Sigmoid colon (tissue), 7 donors: Measurements from ENCODE around the gene WDR62. TPM values are rescaled to one million over a fixed set of nuclear protein-coding genes. Genes with fewer than 3 reads are reported as not detected.

Experiments used
- DNase-seq: peaks from one replicate; pipeline ENCODE4 v3.0.0-alpha.2; 2019
- H3K27ac ChIP-seq, 4 donors: fragments of 200-600 bp; sonication (generic); one replicate each; pipeline ENCODE4 v1.5.1; 2016 to 2019; ENCODE audit warnings: mild to moderate bottlenecking in 1 of 4
- H3K27me3 ChIP-seq, 3 donors: fragments of 200-600 bp; sonication (generic); one replicate each; pipeline ENCODE4 v1.5.1; 2019; ENCODE audit warnings: mild to moderate bottlenecking in 1 of 3
- H3K36me3 ChIP-seq, 4 donors: fragments of 200-600 bp; sonication (generic); one replicate each; pipeline ENCODE4 v1.5.1; 2016 to 2019
- H3K4me1 ChIP-seq, 4 donors: fragments of 200-600 bp; sonication (generic); one replicate each; pipeline ENCODE4 v1.5.1; 2017 to 2019
- H3K4me3 ChIP-seq, 4 donors: fragments of 200-600 bp; sonication (generic); one replicate each; pipeline ENCODE4 v1.5.1; 2017 to 2019; ENCODE audit warnings: mild to moderate bottlenecking in 2 of 4, moderate library complexity in 1 of 4
- H3K9me3 ChIP-seq, 4 donors: fragments of 200-600 bp in 3 of 4; sonication (generic) in 3 of 4; one replicate each; pipeline versions ENCODE4 v1.5.1 to v1.6.1; 2013 to 2019
- EP300 ChIP-seq, 4 donors: sonication (generic); formaldehyde crosslinking; IDR thresholded peaks; one replicate each; pipeline ENCODE4 v1.6.1; 2017; ENCODE audit warnings: antibody characterized with exemption in 4 of 4
- POLR2A ChIP-seq, 2 donors: fragments of 450-650 bp; IDR thresholded peaks; one replicate each; pipeline ENCODE4 v1.6.1; 2016; ENCODE audit warnings: antibody characterized with exemption in 2 of 2, mild to moderate bottlenecking in 2 of 2, moderate library complexity in 2 of 2
- POLR2AphosphoS5 ChIP-seq, 4 donors: sonication (generic); formaldehyde crosslinking; IDR thresholded peaks; one replicate each; pipeline ENCODE4 v1.6.1; 2017; ENCODE audit warnings: antibody characterized with exemption in 4 of 4
- WGBS, 2 donors: extraction: QIAGEN DNeasy Blood & Tissue Kit; methylation state at CpG; one replicate each; pipeline ENCODE4 v1.1.7; 2013; 5-methylcytosine and 5-hydroxymethylcytosine counted together
- intact Hi-C: fragments of 100-400 bp; cut with DNase I; formaldehyde crosslinking; loops from one replicate; pipeline ENCODE4 v1.15.1; 2023
- polyA plus RNA-seq, 3 donors: library from polyadenylated mRNA; stranded (reverse); fragments of 200-250 nt; gene quantifications; one replicate each; pipeline ENCODE4 v1.2.3, GENCODE V29; 2013
- total RNA-seq, 4 donors: library from RNA; depleted of rRNA; stranded (reverse); fragments of >200 nt; gene quantifications; one replicate each; pipeline ENCODE4 v1.1.0, GENCODE V29; 2016
- TF ChIP-seq, protein P1 (sequence below), 4 experiments: fragments of 450-650 bp in 3 of 4; fragments of 200-600 bp in 1 of 4; IDR thresholded peaks; one replicate each; pipeline ENCODE4 v1.5.1; 2016 to 2019; ENCODE audit warnings: antibody characterized with exemption in 4 of 4, mild to moderate bottlenecking in 3 of 4, moderate library complexity in 2 of 4
- donor health status: healthy with polysubstance abuse.
- donor health status: Bipolar disorder and iron deficiency.
- donor health status: healthy.

Gene WDR62
- total and polyA plus RNA-seq, 7 donors = under 0.01 to 6.8 (median 0.36) TPM

DNA sequence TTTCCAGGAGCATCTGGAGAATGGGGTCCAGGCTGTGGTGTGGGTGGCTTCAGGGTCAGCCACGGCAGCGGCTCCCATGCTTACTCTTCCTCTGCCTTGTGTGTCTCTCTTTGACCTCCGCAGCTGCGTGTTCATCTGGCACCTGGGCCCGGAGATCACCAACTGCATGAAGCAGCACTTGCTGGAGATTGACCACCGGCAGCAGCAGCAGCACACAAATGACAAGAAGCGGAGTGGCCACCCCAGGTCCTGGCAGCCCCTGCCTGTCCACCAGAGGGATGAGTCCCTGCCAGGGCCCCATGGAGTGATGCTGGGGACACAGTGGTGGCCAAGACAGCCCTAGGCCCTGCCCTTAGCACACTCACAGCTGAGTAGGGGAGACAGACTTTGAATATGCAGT lies 37.9 kb downstream of the WDR62 start:
- H3K27me3 ChIP-seq = no peaks in the 10 kb centered on the region
- no peak overlapping the region for H3K4me3 ChIP-seq
- no peak overlapping the region for H3K27ac ChIP-seq
- DNase-seq = no peak
- TF ChIP-seq POLR2AphosphoS5 (IDR thresholded peaks at IDR 0.05) = no peak
- 96 to 97% methylated on average over 7 of the region's 7 CpGs for WGBS, 2 donors
- no peaks in the 10 kb centered on the region for H3K9me3 ChIP-seq
- no peaks in the 10 kb centered on the region for H3K4me1 ChIP-seq
- intact Hi-C loops = no loop called here
- no peaks in the 10 kb centered on the region for H3K36me3 ChIP-seq

DNA sequence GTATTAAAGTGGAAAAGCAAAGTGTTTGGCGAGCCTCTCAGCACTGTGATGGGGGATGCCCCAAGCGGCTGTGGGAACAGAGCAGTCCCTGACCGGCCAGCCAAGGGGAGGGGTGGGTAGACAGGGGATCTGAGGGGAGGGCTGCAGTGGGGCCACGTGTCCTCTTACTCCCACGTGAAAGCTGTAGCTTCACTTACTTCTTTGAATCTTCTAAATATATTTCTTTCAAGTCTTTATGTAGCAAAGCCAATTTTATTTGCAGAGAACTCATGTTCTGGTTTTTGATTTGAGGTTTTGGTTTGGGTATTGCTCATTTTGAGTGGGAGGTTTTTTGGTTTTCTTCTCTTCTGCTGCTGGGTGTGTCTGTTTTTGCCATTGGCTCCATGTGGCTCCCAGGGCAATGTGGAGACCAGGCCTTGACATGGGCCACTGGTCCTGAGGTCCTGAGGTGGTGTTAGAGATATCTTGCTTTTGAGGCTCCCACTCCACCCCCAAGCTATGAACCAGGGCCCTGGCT lies 38.5 kb downstream of the WDR62 start:
- no peak for TF ChIP-seq POLR2AphosphoS5 (IDR thresholded peaks at IDR 0.05)
- TF ChIP-seq EP300 (IDR thresholded peaks at IDR 0.05) = no peak
- Histone ChIP-seq H3K27ac (no peak overlapping the region), H3K4me1 (no peaks in the 10 kb centered on the region)

DNA sequence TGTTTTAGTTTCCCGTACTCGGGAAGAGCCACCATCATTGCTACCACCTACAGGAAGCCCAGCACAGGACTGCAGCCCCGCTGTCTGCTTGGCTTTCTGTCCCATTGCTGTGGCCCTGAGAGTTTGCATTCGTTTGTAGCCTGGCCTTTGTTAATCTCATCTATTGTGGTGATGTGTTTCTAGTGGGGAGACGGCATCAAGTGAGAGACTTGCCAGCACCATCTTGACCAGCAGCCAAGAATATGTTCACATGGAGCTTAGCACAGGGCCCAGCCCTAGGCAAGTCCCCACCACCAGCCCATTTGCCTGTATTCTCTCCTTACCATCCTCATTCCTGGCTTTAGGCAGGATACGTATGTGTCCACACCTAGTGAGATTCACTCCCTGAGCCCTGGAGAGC lies 39.0 kb downstream of the WDR62 start:
- H3K27ac ChIP-seq = no peak overlapping the region
- H3K9me3 ChIP-seq = no peaks in the 10 kb centered on the region
- TF ChIP-seq EP300 (IDR thresholded peaks at IDR 0.05) (no peak), POLR2AphosphoS5 (IDR thresholded peaks at IDR 0.05) (no peak), POLR2A (IDR thresholded peaks at IDR 0.05) (no peak)
- TF ChIP-seq, protein P1, sequence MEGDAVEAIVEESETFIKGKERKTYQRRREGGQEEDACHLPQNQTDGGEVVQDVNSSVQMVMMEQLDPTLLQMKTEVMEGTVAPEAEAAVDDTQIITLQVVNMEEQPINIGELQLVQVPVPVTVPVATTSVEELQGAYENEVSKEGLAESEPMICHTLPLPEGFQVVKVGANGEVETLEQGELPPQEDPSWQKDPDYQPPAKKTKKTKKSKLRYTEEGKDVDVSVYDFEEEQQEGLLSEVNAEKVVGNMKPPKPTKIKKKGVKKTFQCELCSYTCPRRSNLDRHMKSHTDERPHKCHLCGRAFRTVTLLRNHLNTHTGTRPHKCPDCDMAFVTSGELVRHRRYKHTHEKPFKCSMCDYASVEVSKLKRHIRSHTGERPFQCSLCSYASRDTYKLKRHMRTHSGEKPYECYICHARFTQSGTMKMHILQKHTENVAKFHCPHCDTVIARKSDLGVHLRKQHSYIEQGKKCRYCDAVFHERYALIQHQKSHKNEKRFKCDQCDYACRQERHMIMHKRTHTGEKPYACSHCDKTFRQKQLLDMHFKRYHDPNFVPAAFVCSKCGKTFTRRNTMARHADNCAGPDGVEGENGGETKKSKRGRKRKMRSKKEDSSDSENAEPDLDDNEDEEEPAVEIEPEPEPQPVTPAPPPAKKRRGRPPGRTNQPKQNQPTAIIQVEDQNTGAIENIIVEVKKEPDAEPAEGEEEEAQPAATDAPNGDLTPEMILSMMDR (IDR thresholded peaks at IDR 0.05) = no peak
- WGBS, 2 donors = 67 to 93% methylated on average over 6 of the region's 6 CpGs
- no peak overlapping the region for H3K4me3 ChIP-seq
- DNase-seq = no peak
- intact Hi-C loops = no loop called here
- no peaks in the 10 kb centered on the region for H3K27me3 ChIP-seq
- H3K36me3 ChIP-seq = no peaks in the 10 kb centered on the region
- no peaks in the 10 kb centered on the region for H3K4me1 ChIP-seq

More for the DNA sequence above, 38.5 kb downstream of the WDR62 start:
- H3K27me3 ChIP-seq = no peaks in the 10 kb centered on the region
- no peak overlapping the region for H3K4me3 ChIP-seq
- no peak for DNase-seq
- no peaks in the 10 kb centered on the region for H3K9me3 ChIP-seq
- H3K36me3 ChIP-seq = no peaks in the 10 kb centered on the region
- WGBS, 2 donors = 81 to 92% methylated on average over 5 of the region's 5 CpGs
- intact Hi-C loops = no loop called here

DNA sequence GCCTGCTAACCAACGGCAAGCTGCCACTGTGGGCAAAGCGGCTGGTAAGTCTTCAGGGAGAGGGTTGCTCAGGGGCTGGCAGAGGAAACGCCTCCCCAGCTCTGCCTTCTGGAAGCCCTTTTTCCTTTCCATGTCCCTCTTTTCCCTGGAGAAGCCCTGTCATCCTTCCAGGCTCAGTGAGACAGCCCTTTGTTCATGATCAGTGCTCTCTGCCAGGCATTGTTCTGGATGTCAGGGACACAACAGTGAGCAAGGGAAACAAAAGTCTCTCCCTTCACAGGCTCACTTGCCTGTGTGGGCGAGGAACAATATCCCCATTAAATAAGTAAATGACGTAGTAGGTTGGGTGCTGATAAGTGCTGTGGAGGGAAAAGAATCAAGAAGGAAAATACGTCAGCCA lies 42.3 kb downstream of the WDR62 start:
- H3K4me1 ChIP-seq = no peaks in the 10 kb centered on the region
- intact Hi-C loops = no loop called here
- H3K27me3 ChIP-seq = no peaks in the 10 kb centered on the region
- WGBS, 2 donors = 93 to 96% methylated on average over 6 of the region's 6 CpGs
- TF ChIP-seq EP300 (IDR thresholded peaks at IDR 0.05) = no peak
- TF ChIP-seq, protein P1 (IDR thresholded peaks at IDR 0.05) = no peak
- H3K27ac ChIP-seq = peak overlapping the region in 2 of 4 donors; percentile 34 to 40
- H3K4me3 ChIP-seq = no peak overlapping the region
- no peaks in the 10 kb centered on the region for H3K9me3 ChIP-seq
- no peaks in the 10 kb centered on the region for H3K36me3 ChIP-seq
- no peak for DNase-seq

DNA sequence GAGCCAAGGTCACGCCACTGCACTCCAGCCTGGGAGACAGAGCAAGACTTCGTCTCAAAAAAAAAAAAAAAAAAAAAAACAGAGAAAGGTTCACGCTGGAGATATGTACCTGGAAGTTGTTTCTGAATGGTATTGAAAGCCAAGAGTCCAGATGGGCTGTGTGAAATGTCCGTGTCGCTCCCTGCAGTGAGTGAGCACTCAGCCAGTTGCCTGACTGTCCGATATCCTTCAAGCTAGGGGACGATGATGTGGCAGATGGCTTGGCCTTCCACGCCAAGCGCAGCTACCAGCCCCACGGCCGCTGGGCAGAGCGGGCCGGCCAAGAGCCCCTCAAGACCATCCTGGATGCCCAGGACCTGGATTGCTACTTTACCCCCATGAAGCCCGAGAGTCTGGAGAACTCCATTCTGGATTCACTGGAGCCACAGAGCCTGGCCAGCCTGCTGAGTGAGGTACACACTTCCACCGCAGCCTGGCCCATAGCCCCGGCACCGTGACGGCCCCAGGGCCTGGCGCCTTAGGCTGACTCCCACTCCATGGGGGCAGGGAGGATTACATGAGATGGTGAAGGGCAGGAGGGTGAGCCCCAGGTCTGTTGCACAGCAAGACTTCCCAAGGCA lies 44.6 kb downstream of the WDR62 start:
- DNase-seq = no peak
- WGBS, 2 donors = 92 to 95% methylated on average over 19 of the region's 19 CpGs
- Histone ChIP-seq H3K9me3 (no peaks in the 10 kb centered on the region), H3K27me3 (no peaks in the 10 kb centered on the region), H3K4me1 (no peaks in the 10 kb centered on the region), H3K27ac (no peak overlapping the region), H3K4me3 (no peak overlapping the region), H3K36me3 (no peaks in the 10 kb centered on the region)
- TF ChIP-seq POLR2A (IDR thresholded peaks at IDR 0.05) = no peak
- TF ChIP-seq EP300 (IDR thresholded peaks at IDR 0.05) = no peak
- no peak for TF ChIP-seq POLR2AphosphoS5 (IDR thresholded peaks at IDR 0.05)
- TF ChIP-seq, protein P1 (IDR thresholded peaks at IDR 0.05) = no peak
- intact Hi-C loops = no loop called here

DNA sequence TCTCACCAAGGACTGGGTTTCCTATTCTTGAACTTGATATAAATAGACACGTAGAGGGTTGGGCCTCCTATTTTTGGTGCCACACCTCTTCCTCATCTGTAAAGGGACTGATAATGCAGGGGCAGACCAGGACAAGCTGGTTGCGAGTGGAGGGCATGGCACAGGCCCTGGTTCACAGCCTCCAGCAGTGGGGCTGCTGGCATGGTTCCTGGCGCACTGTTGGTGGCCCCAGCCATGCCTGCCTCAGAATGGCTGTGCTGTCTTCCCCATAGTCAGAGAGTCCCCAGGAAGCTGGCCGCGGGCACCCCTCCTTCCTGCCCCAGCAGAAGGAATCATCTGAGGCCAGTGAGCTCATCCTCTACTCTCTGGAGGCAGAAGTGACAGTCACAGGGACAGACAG lies 45.8 kb downstream of the WDR62 start:
- Histone ChIP-seq H3K4me1 (no peaks in the 10 kb centered on the region), H3K27ac (no peak overlapping the region), H3K9me3 (no peaks in the 10 kb centered on the region), H3K27me3 (no peaks in the 10 kb centered on the region), H3K36me3 (no peaks in the 10 kb centered on the region), H3K4me3 (no peak overlapping the region)
- TF ChIP-seq POLR2AphosphoS5 (IDR thresholded peaks at IDR 0.05) = no peak
- no peak for TF ChIP-seq EP300 (IDR thresholded peaks at IDR 0.05)
- WGBS, 2 donors = 86 to 87% methylated on average over 5 of the region's 5 CpGs
- intact Hi-C loops = no loop called here
- no peak for DNase-seq
